NB4 (cell line): ENCODE measurements around the gene QSOX1.

Experiments used
- CTCF ChIP-seq: IDR thresholded peaks from one replicate; pipeline ENCODE4 v1.5.1; 2012; ENCODE audit warnings: low read depth, low read length
- MAX ChIP-seq: IDR thresholded peaks from 2 replicates; pipeline ENCODE4 v1.6.1; 2011; ENCODE audit warnings: low read depth, low read length
- POLR2A ChIP-seq: IDR thresholded peaks from 2 replicates; pipeline ENCODE4 v1.6.1; 2011; ENCODE audit warnings: mild to moderate bottlenecking; ENCODE audit not compliant: insufficient read length; ENCODE audit errors: extremely low read depth

GRCh38 chr1:180156631-180157091 is 2.0 kb downstream of the QSOX1 start:
- no peak for TF ChIP-seq POLR2A
- no peak for TF ChIP-seq MAX
- TF ChIP-seq CTCF = no peak
